ENCODE data around the gene PPM1E.
"Not testable (repeated sequence)": the region's sequence is repeated elsewhere in the genome, so short reads cannot be mapped to it uniquely, and the experiment has no call there.

Gene PPM1E

GRCh38 chr17:58840820-58841612 lies 85.4 kb downstream of the PPM1E start:
- FAIRE-seq: no peak

GRCh38 chr17:58846413-58846812 lies 90.8 kb downstream of the PPM1E start:
- FAIRE-seq: not testable (repeated sequence)

More at GRCh38 chr17:58840820-58841612, 85.4 kb downstream of the PPM1E start:
- DNase-seq (ENCODE audit: insufficient read length, low spot score): no peak
- no peak for TF ChIP-seq POLR2A (IDR thresholded peaks at IDR 0.05; ENCODE audit: low read depth, low read length)

GRCh38 chr17:58850106-58850505 lies 94.5 kb downstream of the PPM1E start:
- not testable (repeated sequence) for DNase-seq (ENCODE audit: insufficient read length, low spot score); FAIRE-seq

More at GRCh38 chr17:58846413-58846812, 90.8 kb downstream of the PPM1E start:
- not testable (repeated sequence) for DNase-seq (ENCODE audit: insufficient read length, low spot score)

- DNase-seq (ENCODE audit: insufficient read length, low spot score) (no peak), FAIRE-seq (no peak)
- no peak for TF ChIP-seq POLR2A (IDR thresholded peaks at IDR 0.05; ENCODE audit: low read depth, low read length)
Measured at GRCh38 chr17:58865301-58865700, 109.6 kb downstream of the PPM1E start.

- TF ChIP-seq POLR2A (IDR thresholded peaks at IDR 0.05; ENCODE audit: low read depth, low read length): no peak
- DNase-seq (ENCODE audit: insufficient read length, low spot score): no peak
Measured at GRCh38 chr17:58870747-58871146, 115.1 kb downstream of the PPM1E start.

GRCh38 chr17:58873926-58874325 lies 118.3 kb downstream of the PPM1E start:
- DNase-seq (ENCODE audit: insufficient read length, low spot score) (no peak), FAIRE-seq (no peak)
- no peak for TF ChIP-seq POLR2A (IDR thresholded peaks at IDR 0.05; ENCODE audit: low read depth, low read length)

More at GRCh38 chr17:58870747-58871146, 115.1 kb downstream of the PPM1E start:
- FAIRE-seq: no peak

- TF ChIP-seq POLR2A (IDR thresholded peaks at IDR 0.05; ENCODE audit: low read depth, low read length): no peak
- no peak for FAIRE-seq
Measured at GRCh38 chr17:58875261-58875660, 119.6 kb downstream of the PPM1E start.

GRCh38 chr17:58884161-58884560 lies 128.5 kb downstream of the PPM1E start:
- peak; percentile 67 for FAIRE-seq
- no peak for TF ChIP-seq POLR2A (IDR thresholded peaks at IDR 0.05; ENCODE audit: low read depth, low read length)
- no peak for DNase-seq (ENCODE audit: insufficient read length, low spot score)

More at GRCh38 chr17:58875261-58875660, 119.6 kb downstream of the PPM1E start:
- DNase-seq (ENCODE audit: insufficient read length, low spot score): no peak

- TF ChIP-seq POLR2A (IDR thresholded peaks at IDR 0.05; ENCODE audit: low read depth, low read length): no peak
- FAIRE-seq (no peak), DNase-seq (ENCODE audit: insufficient read length, low spot score) (no peak)
Measured at GRCh38 chr17:58886514-58886913, 130.9 kb downstream of the PPM1E start.

GRCh38 chr17:58889928-58890327 lies 134.3 kb downstream of the PPM1E start:
- FAIRE-seq (no peak), DNase-seq (ENCODE audit: insufficient read length, low spot score) (no peak)
- TF ChIP-seq POLR2A (IDR thresholded peaks at IDR 0.05; ENCODE audit: low read depth, low read length): no peak

GRCh38 chr17:58899191-58899590 lies 143.5 kb downstream of the PPM1E start:
- no peak for DNase-seq (ENCODE audit: insufficient read length, low spot score)
- no peak for TF ChIP-seq POLR2A (IDR thresholded peaks at IDR 0.05; ENCODE audit: low read depth, low read length)
- no peak for FAIRE-seq

- FAIRE-seq (no peak), DNase-seq (ENCODE audit: insufficient read length, low spot score) (no peak)
- TF ChIP-seq POLR2A (IDR thresholded peaks at IDR 0.05; ENCODE audit: low read depth, low read length): no peak
Measured at GRCh38 chr17:58902322-58902721, 146.7 kb downstream of the PPM1E start.

GRCh38 chr17:58911741-58912343 lies 156.2 kb downstream of the PPM1E start:
- FAIRE-seq (no peak), DNase-seq (ENCODE audit: insufficient read length, low spot score) (no peak)
- no peak for TF ChIP-seq POLR2A (IDR thresholded peaks at IDR 0.05; ENCODE audit: low read depth, low read length)

- TF ChIP-seq POLR2A (IDR thresholded peaks at IDR 0.05; ENCODE audit: low read depth, low read length): no peak
- FAIRE-seq (no peak), DNase-seq (ENCODE audit: insufficient read length, low spot score) (no peak)
Measured at GRCh38 chr17:58913552-58913951, 157.9 kb downstream of the PPM1E start.
